Superior temporal gyrus (tissue), 1 donor: ENCODE results near the gene TRAF4.
"Not testable (repeated sequence)": the region's sequence is repeated elsewhere in the genome, so short reads cannot be mapped to it uniquely, and the experiment has no call there.

Experiments
- DNase-seq: peaks from one replicate; pipeline ENCODE4 v3.0.0-alpha.2; 2016; ENCODE audit errors: extremely low spot score

TRAF4 gene

DNA sequence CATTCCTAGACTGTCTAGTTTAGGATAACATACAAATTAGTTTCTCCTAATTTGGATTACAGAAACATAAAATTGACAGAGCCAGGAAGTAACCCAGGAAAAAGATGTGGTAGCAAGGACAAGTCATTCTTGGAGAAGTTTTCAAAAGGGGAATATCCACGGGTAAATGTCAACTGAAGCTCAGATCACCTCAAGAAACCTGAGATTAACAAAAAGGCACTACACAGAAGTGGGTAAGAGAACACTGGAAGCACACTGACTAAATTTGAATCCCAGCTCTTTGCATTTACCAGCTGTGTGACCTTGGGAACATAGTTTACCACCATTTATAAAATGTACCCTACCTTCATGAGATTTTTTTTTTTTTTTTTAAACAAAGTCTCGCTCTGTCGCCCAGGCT lies 39.4 kb downstream of the TRAF4 start:
- DNase-seq: no peak

DNA sequence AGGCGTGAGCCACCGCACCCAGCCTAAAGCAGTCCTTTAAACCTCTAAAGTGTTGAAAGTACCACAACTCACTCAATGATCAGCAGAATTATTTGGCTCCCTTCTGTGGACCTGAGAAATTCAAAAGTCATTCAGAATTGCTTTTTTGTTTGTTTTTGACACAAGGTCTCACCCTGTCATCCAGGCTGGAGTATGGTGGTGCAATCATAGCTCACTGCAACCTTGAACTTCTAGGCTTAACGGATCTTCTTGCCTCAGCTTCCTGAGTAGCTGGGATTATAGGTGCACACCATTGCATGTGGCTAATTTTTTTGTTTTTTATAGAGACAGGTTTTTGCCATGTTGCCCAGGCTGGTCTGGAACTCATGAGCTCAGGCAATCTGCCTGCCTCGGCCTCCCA lies 44.3 kb downstream of the TRAF4 start:
- no peak for DNase-seq

- DNase-seq: no peak
Observed at GRCh38 chr17:28792877-28793661, 49.3 kb downstream of the TRAF4 start.

GRCh38 chr17:28794846-28795441 lies 51.1 kb downstream of the TRAF4 start:
- not testable (repeated sequence) for DNase-seq

GRCh38 chr17:28796062-28796461 lies 52.3 kb downstream of the TRAF4 start:
- DNase-seq: peak; percentile 13
